Testis (tissue), 3 donors: Measurements from ENCODE around the gene ATP11A. TPM values are rescaled to one million over a fixed set of nuclear protein-coding genes. Genes with fewer than 3 reads are reported as not detected.

Experiments
- DNase-seq: peaks from one replicate; pipeline ENCODE4 v3.0.0-alpha.2; 2019
- H3K27ac ChIP-seq, 2 donors: fragments of 200-600 bp; sonication (generic); one replicate each; pipeline ENCODE4 v1.5.1; 2019
- H3K27me3 ChIP-seq: fragments of 200-600 bp; sonication (generic); one replicate; pipeline ENCODE4 v1.5.1; 2019
- H3K36me3 ChIP-seq: fragments of 200-600 bp; sonication (generic); one replicate; pipeline ENCODE4 v1.5.1; 2017; ENCODE audit warnings: low read depth; ENCODE audit errors: missing control alignments
- H3K4me1 ChIP-seq: fragments of 200-600 bp; sonication (generic); one replicate; pipeline ENCODE4 v1.5.1; 2019
- H3K4me3 ChIP-seq, 2 donors: fragments of 200-600 bp; sonication (generic); one replicate each; pipeline ENCODE4 v1.5.1; 2017 to 2019
- H3K9me3 ChIP-seq: fragments of 200-600 bp; sonication (generic); one replicate; pipeline ENCODE4 v1.5.1; 2017
- POLR2A ChIP-seq: fragments of 450-650 bp; IDR thresholded peaks from one replicate; pipeline ENCODE4 v1.6.1; 2017; ENCODE audit warnings: antibody characterized with exemption, mild to moderate bottlenecking, moderate library complexity
- WGBS, 2 donors: methylation state at CpG; one replicate each; pipeline ENCODE4 v1.1.5; 2018; 5-methylcytosine and 5-hydroxymethylcytosine counted together
- intact Hi-C: fragments of 100-400 bp; cut with DNase I; formaldehyde crosslinking; loops from one replicate; pipeline ENCODE4 v1.15.1; 2023; ENCODE audit warnings: low total_unique reads
- polyA plus RNA-seq: library from polyadenylated mRNA; stranded (reverse); fragments of 350-450 nt; fragmentation: Illumina TruSeq; extraction: RNeasy Lipid Tissue Mini Kit (QIAGEN cat#74804); gene quantifications from one replicate; pipeline ENCODE4 v1.2.3, GENCODE V29; 2014; ENCODE audit warnings: low read depth, low replicate concordance; ENCODE audit not compliant: insufficient read depth
- total RNA-seq, 2 donors: library from RNA; depleted of rRNA; stranded (reverse); fragments of >200 nt; gene quantifications; one replicate each; pipeline ENCODE4 v1.2.3, GENCODE V29; 2016
- TF ChIP-seq, protein P1 (sequence below), 3 experiments: fragments of 450-650 bp in 2 of 3; fragments of 200-600 bp in 1 of 3; sonication (generic) in 1 of 3; IDR thresholded peaks; one replicate each; pipeline ENCODE4 v1.5.1; 2016 to 2019; ENCODE audit warnings: antibody characterized with exemption in 3 of 3, mild to moderate bottlenecking in 2 of 3, moderate library complexity in 1 of 3

ATP11A gene
- total and polyA plus RNA-seq, 3 donors from 2014 or later, result 34.4 to 122 (median 112) TPM

GRCh38 chr13:112771877-112772538 is 82.2 kb downstream of the ATP11A start:
- no peak for TF ChIP-seq POLR2A
- TF ChIP-seq, protein P1, sequence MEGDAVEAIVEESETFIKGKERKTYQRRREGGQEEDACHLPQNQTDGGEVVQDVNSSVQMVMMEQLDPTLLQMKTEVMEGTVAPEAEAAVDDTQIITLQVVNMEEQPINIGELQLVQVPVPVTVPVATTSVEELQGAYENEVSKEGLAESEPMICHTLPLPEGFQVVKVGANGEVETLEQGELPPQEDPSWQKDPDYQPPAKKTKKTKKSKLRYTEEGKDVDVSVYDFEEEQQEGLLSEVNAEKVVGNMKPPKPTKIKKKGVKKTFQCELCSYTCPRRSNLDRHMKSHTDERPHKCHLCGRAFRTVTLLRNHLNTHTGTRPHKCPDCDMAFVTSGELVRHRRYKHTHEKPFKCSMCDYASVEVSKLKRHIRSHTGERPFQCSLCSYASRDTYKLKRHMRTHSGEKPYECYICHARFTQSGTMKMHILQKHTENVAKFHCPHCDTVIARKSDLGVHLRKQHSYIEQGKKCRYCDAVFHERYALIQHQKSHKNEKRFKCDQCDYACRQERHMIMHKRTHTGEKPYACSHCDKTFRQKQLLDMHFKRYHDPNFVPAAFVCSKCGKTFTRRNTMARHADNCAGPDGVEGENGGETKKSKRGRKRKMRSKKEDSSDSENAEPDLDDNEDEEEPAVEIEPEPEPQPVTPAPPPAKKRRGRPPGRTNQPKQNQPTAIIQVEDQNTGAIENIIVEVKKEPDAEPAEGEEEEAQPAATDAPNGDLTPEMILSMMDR (IDR thresholded peaks at IDR 0.05), result no peak
- 68 to 78% methylated on average over 18 of the region's 18 CpGs for WGBS, 2 donors

GRCh38 chr13:112772539-112772909 is 82.7 kb downstream of the ATP11A start:
- Histone ChIP-seq H3K9me3 (no peaks in the 10 kb centered on the region), H3K4me3 (no peak overlapping the region), H3K36me3 (no peaks in the 10 kb centered on the region), H3K27ac (no peak overlapping the region), H3K4me1 (peaks cover 7% of the 10 kb centered on the region), H3K27me3 (no peaks in the 10 kb centered on the region)
- TF ChIP-seq POLR2A, result no peak
- TF ChIP-seq, protein P1 (IDR thresholded peaks at IDR 0.05), result no peak
- WGBS, 2 donors, result 94 to 95% methylated on average over 10 of the region's 10 CpGs
- DNase-seq, result no peak
- intact Hi-C loops, result no loop called here

More at GRCh38 chr13:112771877-112772538, 82.2 kb downstream of the ATP11A start:
- no peak overlapping the region for H3K27ac ChIP-seq
- peaks cover 7% of the 10 kb centered on the region for H3K4me1 ChIP-seq
- DNase-seq, result peak; percentile 66
- no peak overlapping the region for H3K4me3 ChIP-seq
- H3K36me3 ChIP-seq, result no peaks in the 10 kb centered on the region
- intact Hi-C loops, result no loop called here
- H3K27me3 ChIP-seq, result no peaks in the 10 kb centered on the region
- H3K9me3 ChIP-seq, result no peaks in the 10 kb centered on the region

- Histone ChIP-seq H3K4me3 (no peak overlapping the region), H3K36me3 (no peaks in the 10 kb centered on the region), H3K9me3 (no peaks in the 10 kb centered on the region), H3K27me3 (no peaks in the 10 kb centered on the region), H3K4me1 (peaks cover 9% of the 10 kb centered on the region), H3K27ac (no peak overlapping the region)
- DNase-seq, result no peak
- TF ChIP-seq, protein P1 (IDR thresholded peaks at IDR 0.05), result no peak
- TF ChIP-seq POLR2A, result no peak
- 84 to 95% methylated on average over 8 of the region's 8 CpGs for WGBS, 2 donors
- intact Hi-C loops, result no loop called here
Observed at GRCh38 chr13:112772929-112773328, 83.1 kb downstream of the ATP11A start.

DNA sequence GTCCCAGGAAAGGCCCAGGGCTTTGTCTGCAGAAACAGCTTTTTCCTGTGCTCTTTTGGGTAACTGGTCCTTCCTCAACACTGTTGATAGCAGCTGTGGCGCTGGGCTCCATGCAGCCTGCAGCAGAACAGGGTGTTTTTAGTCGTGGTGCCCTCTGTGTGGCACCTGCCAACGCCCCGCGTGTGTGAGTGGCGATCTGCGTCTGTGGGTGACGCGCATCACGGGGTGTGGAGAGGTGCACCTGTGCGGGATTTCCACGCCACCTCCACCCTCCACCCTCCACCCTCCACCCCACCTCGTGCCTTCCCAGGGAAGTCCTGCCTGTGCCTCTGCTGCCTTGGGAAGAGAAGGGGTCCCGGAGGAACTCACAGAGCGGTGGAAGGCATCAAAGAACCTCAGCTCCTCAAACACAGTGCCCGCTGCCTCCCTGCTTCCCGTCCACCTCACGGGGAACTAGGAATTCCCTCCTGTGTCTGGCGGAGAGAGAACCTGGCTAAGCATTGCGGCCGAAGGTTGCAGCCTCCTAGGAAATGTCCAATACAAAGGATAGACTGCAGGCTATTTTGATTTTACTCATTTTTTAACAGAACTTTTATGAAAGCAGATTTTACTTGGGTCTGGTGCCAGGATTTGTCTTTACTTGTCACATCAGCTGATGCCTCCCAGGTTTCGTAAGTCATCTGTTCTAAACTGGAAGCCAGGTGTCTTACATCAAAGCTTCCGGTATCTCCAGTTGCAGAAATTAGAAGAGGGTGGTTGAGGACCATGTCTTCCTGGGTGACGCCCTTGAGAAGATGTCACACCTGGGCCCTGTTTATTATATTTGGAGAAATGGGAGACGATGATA is 84.0 kb downstream of the ATP11A start:
- Histone ChIP-seq H3K4me1 (peaks cover 14% of the 10 kb centered on the region), H3K27ac (no peak overlapping the region), H3K4me3 (no peak overlapping the region), H3K36me3 (no peaks in the 10 kb centered on the region), H3K27me3 (no peaks in the 10 kb centered on the region), H3K9me3 (no peaks in the 10 kb centered on the region)
- intact Hi-C loops, result no loop called here
- WGBS, 2 donors, result 96% methylated on average over 22 to 25 of the region's 25 CpGs
- no peak for DNase-seq
- TF ChIP-seq POLR2A, result no peak
- TF ChIP-seq, protein P1 (IDR thresholded peaks at IDR 0.05), result no peak
